ENCODE measurements around the gene BAHD1. TPM values are rescaled to one million over a fixed set of nuclear protein-coding genes. Genes with fewer than 3 reads are reported as not detected.

Gene BAHD1
- total RNA-seq, 1 donor from 2014 or later, result 28.4 TPM

- Mint-ChIP-seq H3K27me3 (no peaks in the 10 kb centered on the region), H3K9me3 (no peaks in the 10 kb centered on the region), H3K4me3 (no peak overlapping the region), H3K27ac (no peak overlapping the region), H3K36me3 (ENCODE audit: low read depth) (peaks cover 12% of the 10 kb centered on the region), H3K4me1 (peaks cover 2% of the 10 kb centered on the region)
- peak; percentile 97 for ATAC-seq (ENCODE audit: low read depth)
- peak; percentile 86 for TF ChIP-seq CTCF (IDR thresholded peaks at IDR 0.05)
- intact Hi-C loops (cut with micrococcal nuclease), result loop anchor here (1.0 to 10.0 kb wide), 7 partner anchors 39 to 377 kb away; partner anchors contain the start of gene KNSTRN
- peak; percentile 77 for DNase-seq
- ChIA-PET CTCF (interaction anchor here (0.6 to 8.8 kb wide), 18 partner anchors 14 to 183 kb away, joined by 3 to 113 read pairs (median 4); partner anchors contain the start of genes INAFM2 and PAK6), POLR2A (interaction anchor here (1.0 to 1.6 kb wide), 3 partner anchors 15 to 142 kb away, joined by 3 to 4 read pairs (median 4); no protein-coding TSS in a partner anchor)
These were observed 19.3 kb upstream of the BAHD1 start for GRCh38 chr15:40421246-40422157.

GRCh38 chr15:40424483-40425115 lies 16.2 kb upstream of the BAHD1 start:
- Mint-ChIP-seq H3K4me3 (no peak overlapping the region), H3K27ac (no peak overlapping the region), H3K9me3 (no peaks in the 10 kb centered on the region), H3K27me3 (no peaks in the 10 kb centered on the region), H3K36me3 (ENCODE audit: low read depth) (peaks cover 5% of the 10 kb centered on the region), H3K4me1 (peaks cover 2% of the 10 kb centered on the region)
- intact Hi-C loops (cut with micrococcal nuclease), result loop anchor here (5.0 to 10.0 kb wide), 3 partner anchors 42 to 380 kb away; partner anchors contain the start of gene KNSTRN
- ChIA-PET CTCF (interaction anchor here (0.6 to 8.8 kb wide), 3 partner anchors 39 to 87 kb away, joined by 3 to 113 read pairs (median 4); no protein-coding TSS in a partner anchor), POLR2A (interaction anchor here (0.5 kb wide), 1 partner anchor 103 kb away, joined by 5 read pairs; no protein-coding TSS in a partner anchor)
- DNase-seq, result no peak
- TF ChIP-seq CTCF (IDR thresholded peaks at IDR 0.05), result no peak
- ATAC-seq (ENCODE audit: low read depth), result no peak

- no peaks in the 10 kb centered on the region for H3K9me3 Mint-ChIP-seq
- ATAC-seq (ENCODE audit: low read depth) (no peak), DNase-seq (no peak)
- peaks cover 2% of the 10 kb centered on the region for H3K4me1 Mint-ChIP-seq
- H3K27me3 Mint-ChIP-seq, result no peaks in the 10 kb centered on the region
- H3K4me3 Mint-ChIP-seq, result no peak overlapping the region
- H3K27ac Mint-ChIP-seq, result no peak overlapping the region
- CTCF ChIA-PET, result interaction anchor here (0.9 to 8.8 kb wide), 4 partner anchors 44 to 103 kb away, joined by 3 to 113 read pairs (median 4); partner anchors contain the start of gene INAFM2
- intact Hi-C loops (cut with micrococcal nuclease), result loop anchor here (10.0 kb wide), 1 partner anchor 381 kb away; no protein-coding TSS in a partner anchor
- H3K36me3 Mint-ChIP-seq (ENCODE audit: low read depth), result peaks cover 5% of the 10 kb centered on the region
- TF ChIP-seq CTCF (IDR thresholded peaks at IDR 0.05), result no peak
- POLR2A ChIA-PET, result interaction anchor here (0.7 kb wide), 1 partner anchor 344 kb away, joined by 6 read pairs; the partner anchor contains the start of gene C15orf62
These were observed 15.1 kb upstream of the BAHD1 start for GRCh38 chr15:40425681-40426080.

GRCh38 chr15:40427188-40427587 lies 13.6 kb upstream of the BAHD1 start:
- TF ChIP-seq CTCF (IDR thresholded peaks at IDR 0.05), result no peak
- Mint-ChIP-seq H3K27ac (no peak overlapping the region), H3K27me3 (no peaks in the 10 kb centered on the region), H3K9me3 (no peaks in the 10 kb centered on the region), H3K36me3 (ENCODE audit: low read depth) (peaks cover 5% of the 10 kb centered on the region), H3K4me1 (no peaks in the 10 kb centered on the region), H3K4me3 (no peak overlapping the region)
- intact Hi-C loops (cut with micrococcal nuclease), result loop anchor here (10.0 kb wide), 1 partner anchor 382 kb away; no protein-coding TSS in a partner anchor
- ChIA-PET POLR2A (no interaction called here), CTCF (interaction anchor here (0.6 to 8.8 kb wide), 4 partner anchors 77 to 152 kb away, joined by 3 to 113 read pairs (median 3); no protein-coding TSS in a partner anchor)
- ATAC-seq (ENCODE audit: low read depth) (no peak), DNase-seq (no peak)
